GM13976 (cell line): ENCODE results near the gene SH3TC1.

Experiments
- DNase-seq: peaks from one replicate; pipeline ENCODE4 v3.0.0; 2012; ENCODE audit warnings: low spot score
- CTCF ChIP-seq: IDR thresholded peaks from 2 replicates; pipeline ENCODE4 v1.5.1; 2012; ENCODE audit warnings: borderline replicate concordance, mild to moderate bottlenecking; ENCODE audit not compliant: insufficient read depth; ENCODE audit errors: extremely low read depth, missing control alignments, control extremely low read depth
- in situ Hi-C: fragments of 300-500 bp; cut with MboI; formaldehyde crosslinking; loops from one replicate; pipeline ENCODE4 v1.12.0; 2022; ENCODE audit warnings: low sequenced_read_pairs, mixed read lengths, inconsistent platforms; ENCODE audit not compliant: unreplicated experiment

The SH3TC1 gene

GRCh38 chr4:8230891-8231290 is 31.8 kb downstream of the SH3TC1 start:
- in situ Hi-C loops, result no loop called here
- DNase-seq, result no peak

GRCh38 chr4:8231551-8232049 is 32.5 kb downstream of the SH3TC1 start:
- no peak for DNase-seq
- TF ChIP-seq CTCF, result no peak
- in situ Hi-C loops, result no loop called here

More at GRCh38 chr4:8230891-8231290, 31.8 kb downstream of the SH3TC1 start:
- TF ChIP-seq CTCF, result no peak

GRCh38 chr4:8232748-8233147 is 33.7 kb downstream of the SH3TC1 start:
- DNase-seq, result no peak
- TF ChIP-seq CTCF, result no peak
- in situ Hi-C loops, result no loop called here

GRCh38 chr4:8233672-8234484 is 34.8 kb downstream of the SH3TC1 start:
- in situ Hi-C loops, result no loop called here
- no peak for TF ChIP-seq CTCF
- no peak for DNase-seq

GRCh38 chr4:8234715-8235114 is 35.6 kb downstream of the SH3TC1 start:
- no peak for DNase-seq
- no peak for TF ChIP-seq CTCF
- in situ Hi-C loops, result no loop called here

GRCh38 chr4:8235224-8235623 is 36.1 kb downstream of the SH3TC1 start:
- no peak for TF ChIP-seq CTCF
- in situ Hi-C loops, result no loop called here
- DNase-seq, result no peak

- no peak for TF ChIP-seq CTCF
- in situ Hi-C loops, result no loop called here
- no peak for DNase-seq
Observed at GRCh38 chr4:8235686-8236085, 36.6 kb downstream of the SH3TC1 start.
